Measurements from ENCODE around the gene HEATR5B. TPM values are rescaled to one million over a fixed set of nuclear protein-coding genes. Genes with fewer than 3 reads are reported as not detected.

Gene HEATR5B
- total RNA-seq, 1 experiment from 2014 or later: 13.1 TPM

GRCh38 chr2:37068686-37069085 is 15.5 kb downstream of the HEATR5B start:
- Histone ChIP-seq H3K27me3 (replicated peaks; ENCODE audit: insufficient read depth, low read depth, low read length, poor library complexity) (no peaks in the 10 kb centered on the region), H3K4me1 (ENCODE audit: insufficient read depth, low read length, poor library complexity, severe bottlenecking) (no peaks in the 10 kb centered on the region), H3K27ac (ENCODE audit: low read depth, low read length, poor library complexity, severe bottlenecking) (no peak overlapping the region), H3K4me3 (ENCODE audit: low read depth, low read length, poor library complexity, severe bottlenecking) (no peak overlapping the region), H3K36me3 (ENCODE audit: insufficient read depth, low read length, poor library complexity, severe bottlenecking) (peaks cover 11% of the 10 kb centered on the region), H3K9me3 (ENCODE audit: low read depth, low read length, poor library complexity, severe bottlenecking) (no peaks in the 10 kb centered on the region)
- no peak for DNase-seq (ENCODE audit: low spot score)
- intact Hi-C loops (cut with micrococcal nuclease; ENCODE audit: unreplicated experiment): no loop called here
- TF ChIP-seq CTCF (conservative IDR thresholded peaks at IDR 0.05; ENCODE audit: low read depth, low read length): no peak
- no peak for TF ChIP-seq EZH2 (IDR thresholded peaks at IDR 0.05; ENCODE audit: borderline replicate concordance, low read depth, low read length, poor library complexity, severe bottlenecking)
- CTCF ChIA-PET: no interaction called here
- no TSS peak for BruUV-seq (replicated peaks)
- POLR2A ChIA-PET (ENCODE audit: low non-redundant PET): no interaction called here

- no peak for DNase-seq (ENCODE audit: low spot score)
- Histone ChIP-seq H3K36me3 (ENCODE audit: insufficient read depth, low read length, poor library complexity, severe bottlenecking) (peaks cover 29% of the 10 kb centered on the region), H3K27ac (ENCODE audit: low read depth, low read length, poor library complexity, severe bottlenecking) (no peak overlapping the region), H3K4me3 (ENCODE audit: low read depth, low read length, poor library complexity, severe bottlenecking) (no peak overlapping the region), H3K9me3 (ENCODE audit: low read depth, low read length, poor library complexity, severe bottlenecking) (no peaks in the 10 kb centered on the region), H3K27me3 (replicated peaks; ENCODE audit: insufficient read depth, low read depth, low read length, poor library complexity) (no peaks in the 10 kb centered on the region), H3K4me1 (ENCODE audit: insufficient read depth, low read length, poor library complexity, severe bottlenecking) (no peaks in the 10 kb centered on the region)
- TF ChIP-seq EZH2 (IDR thresholded peaks at IDR 0.05; ENCODE audit: borderline replicate concordance, low read depth, low read length, poor library complexity, severe bottlenecking): no peak
- no peak for TF ChIP-seq CTCF (conservative IDR thresholded peaks at IDR 0.05; ENCODE audit: low read depth, low read length)
- intact Hi-C loops (cut with micrococcal nuclease; ENCODE audit: unreplicated experiment): no loop called here
- ChIA-PET CTCF (no interaction called here), POLR2A (ENCODE audit: low non-redundant PET) (no interaction called here)
- BruUV-seq (replicated peaks): no TSS peak
Measured at GRCh38 chr2:37061776-37062175, 22.4 kb downstream of the HEATR5B start.

GRCh38 chr2:37061013-37061711 is 23.0 kb downstream of the HEATR5B start:
- no peak for TF ChIP-seq EZH2 (IDR thresholded peaks at IDR 0.05; ENCODE audit: borderline replicate concordance, low read depth, low read length, poor library complexity, severe bottlenecking)
- no peak for TF ChIP-seq CTCF (conservative IDR thresholded peaks at IDR 0.05; ENCODE audit: low read depth, low read length)
- no peaks in the 10 kb centered on the region for H3K4me1 ChIP-seq (ENCODE audit: insufficient read depth, low read length, poor library complexity, severe bottlenecking)
- CTCF ChIA-PET: no interaction called here

More at GRCh38 chr2:37061013-37061711, 23.0 kb downstream of the HEATR5B start:
- no peak overlapping the region for H3K4me3 ChIP-seq (ENCODE audit: low read depth, low read length, poor library complexity, severe bottlenecking)
- H3K27ac ChIP-seq (ENCODE audit: low read depth, low read length, poor library complexity, severe bottlenecking): no peak overlapping the region
- POLR2A ChIA-PET (ENCODE audit: low non-redundant PET): no interaction called here
- intact Hi-C loops (cut with micrococcal nuclease; ENCODE audit: unreplicated experiment): no loop called here
- no peaks in the 10 kb centered on the region for H3K9me3 ChIP-seq (ENCODE audit: low read depth, low read length, poor library complexity, severe bottlenecking)
- H3K27me3 ChIP-seq (replicated peaks; ENCODE audit: insufficient read depth, low read depth, low read length, poor library complexity): no peaks in the 10 kb centered on the region
- BruUV-seq (replicated peaks): no TSS peak
- no peak for DNase-seq (ENCODE audit: low spot score)
- H3K36me3 ChIP-seq (ENCODE audit: insufficient read depth, low read length, poor library complexity, severe bottlenecking): peaks cover 29% of the 10 kb centered on the region

Data from A673 (cell line).